GM18526 (cell line): ENCODE data around the gene CALM3.

Experiments
- POLR2A ChIP-seq: IDR thresholded peaks from 3 replicates; pipeline ENCODE4 v1.6.1; 2011; ENCODE audit not compliant: insufficient read length; ENCODE audit errors: extremely low read depth

Gene CALM3

GRCh38 chr19:46621191-46622117 lies 20.3 kb downstream of the CALM3 start:
- no peak for TF ChIP-seq POLR2A

- TF ChIP-seq POLR2A: no peak
Observed at GRCh38 chr19:46622118-46622446, 21.0 kb downstream of the CALM3 start.

- TF ChIP-seq POLR2A: no peak
Observed at GRCh38 chr19:46623915-46624502, 22.9 kb downstream of the CALM3 start.

GRCh38 chr19:46624958-46625661 lies 24.0 kb downstream of the CALM3 start, which contains the start of gene PTGIR:
Gene PTGIR, minus strand, starts transcription at chr19:46625089. Its CDS starts 864 bp downstream, at chr19:46624225.
- peak; percentile 38 for TF ChIP-seq POLR2A

- TF ChIP-seq POLR2A: no peak
Observed at GRCh38 chr19:46625731-46626130, 24.6 kb downstream of the CALM3 start.

GRCh38 chr19:46626446-46626845 lies 25.3 kb downstream of the CALM3 start:
- no peak for TF ChIP-seq POLR2A

GRCh38 chr19:46629546-46630025 lies 28.5 kb downstream of the CALM3 start:
- TF ChIP-seq POLR2A: no peak

- no peak for TF ChIP-seq POLR2A
Observed at GRCh38 chr19:46630586-46631205, 29.6 kb downstream of the CALM3 start.

- TF ChIP-seq POLR2A: no peak
Observed at GRCh38 chr19:46631481-46631880, 30.4 kb downstream of the CALM3 start.

- TF ChIP-seq POLR2A: no peak
Observed at GRCh38 chr19:46633130-46633529, 32.0 kb downstream of the CALM3 start.

- TF ChIP-seq POLR2A: no peak
Observed at GRCh38 chr19:46634045-46634655, 33.0 kb downstream of the CALM3 start.

- no peak for TF ChIP-seq POLR2A
Observed at GRCh38 chr19:46634656-46635218, 33.6 kb downstream of the CALM3 start.

GRCh38 chr19:46635920-46636761 lies 35.0 kb downstream of the CALM3 start, which contains the start of gene GNG8:
Gene GNG8, minus strand, starts transcription at chr19:46636202. Its CDS starts 1,520 bp downstream, at chr19:46634682.
- no peak for TF ChIP-seq POLR2A
